Body of pancreas (tissue), 4 donors: ENCODE measurements around the gene AADACL4. TPM values are rescaled to one million over a fixed set of nuclear protein-coding genes. Genes with fewer than 3 reads are reported as not detected.

ENCODE experiments used
- ATAC-seq: fragments of 150-250 bp; one replicate; pipeline ENCODE4 v1.9.1; 2016
- DNase-seq, 4 donors: peaks; one replicate each; pipeline ENCODE4 v3.0.0-alpha.2; 2019
- H3K27ac ChIP-seq, 4 donors: fragments of 200-600 bp; sonication (generic); 1 replicate in 3 of 4; 2 replicates in 1 of 4; pipeline versions ENCODE4 v1.5.1 to v1.6.1; 2016 to 2019; ENCODE audit warnings: mild to moderate bottlenecking in 1 of 4, mixed read lengths in 1 of 4, moderate library complexity in 1 of 4
- H3K27me3 ChIP-seq, 2 donors: fragments of 200-600 bp; sonication (generic); one replicate each; pipeline ENCODE4 v1.6.0; 2016; ENCODE audit warnings: mild to moderate bottlenecking in 1 of 2
- H3K36me3 ChIP-seq, 2 donors: fragments of 200-600 bp; sonication (generic); replicated peaks in 1 of 2; 2 replicates each; pipeline ENCODE4 v1.5.1; 2016; ENCODE audit warnings: low read depth in 2 of 2; ENCODE audit not compliant: insufficient read depth in 1 of 2
- H3K4me1 ChIP-seq: fragments of 200-600 bp; sonication (generic); one replicate; pipeline ENCODE4 v1.6.0; 2016
- H3K4me3 ChIP-seq, 2 donors: fragments of 200-600 bp; sonication (generic); 1 replicate in 1 of 2; 2 replicates in 1 of 2; pipeline ENCODE4 v1.5.1; 2016 to 2019
- H3K9me3 ChIP-seq, 3 donors: fragments of 200-600 bp; sonication (generic); 1 replicate in 2 of 3; 2 replicates in 1 of 3; pipeline ENCODE4 v1.5.1; 2016
- CTCF ChIP-seq, 7 experiments: fragments of 450-650 bp in 4 of 7; fragments of 200-600 bp in 3 of 7; sonication (generic) in 3 of 7; IDR thresholded peaks; one replicate each; pipeline ENCODE4 v1.5.1; 2016 to 2019; ENCODE audit warnings: antibody characterized with exemption in 7 of 7
- POLR2A ChIP-seq, 3 donors: fragments of 450-650 bp; IDR thresholded peaks; one replicate each; pipeline ENCODE4 v1.6.1; 2016; ENCODE audit warnings: antibody characterized with exemption in 3 of 3, mild to moderate bottlenecking in 2 of 3
- WGBS, 2 donors: methylation state at CpG; one replicate each; pipeline ENCODE4 v1.1.5; 2017; 5-methylcytosine and 5-hydroxymethylcytosine counted together
- intact Hi-C: fragments of 100-400 bp; cut with DNase I; formaldehyde crosslinking; loops from one replicate; pipeline ENCODE4 v1.15.1; 2023
- total RNA-seq, 2 donors: library from RNA; depleted of rRNA; stranded (reverse); fragments of >200 nt; gene quantifications; one replicate each; pipeline ENCODE4 v1.1.0, GENCODE V29; 2016

The AADACL4 gene
- not detected for total RNA-seq

- Histone ChIP-seq H3K27me3 (no peaks in the 10 kb centered on the region), H3K4me1 (no peaks in the 10 kb centered on the region), H3K36me3 (no peaks in the 10 kb centered on the region), H3K4me3 (no peak within 1 kb of the TSS), H3K9me3 (peaks cover 0 to 4% (median 0%) of the 10 kb centered on the region in 3 donors), H3K27ac (no peak within 1 kb of the TSS)
- ATAC-seq = no peak
- TF ChIP-seq POLR2A (IDR thresholded peaks at IDR 0.05) = no peak
- TF ChIP-seq CTCF (IDR thresholded peaks at IDR 0.05) = no peak
- no peak for DNase-seq
- 90 to 91% methylated on average over 7 of the region's 7 CpGs for WGBS, 2 donors
- intact Hi-C loops = no loop called here
Measured at GRCh38 chr1:12643785-12644184, at the start of gene AADACL4. Gene AADACL4 (plus strand): TSS chr1:12644085. CDS start chr1:12644547, 462 bp downstream.

- Histone ChIP-seq H3K36me3 (peaks cover 0 to 4% of the 10 kb centered on the region in 2 donors), H3K4me1 (peaks cover 62% of the 10 kb centered on the region), H3K4me3 (no peak overlapping the region), H3K27me3 (no peaks in the 10 kb centered on the region), H3K9me3 (no peaks in the 10 kb centered on the region), H3K27ac (peak overlapping the region in 3 of 4 donors; percentile 63 to 80 (median 68))
- 84 to 94% methylated on average over 6 of the region's 6 CpGs for WGBS, 2 donors
- DNase-seq (no peak), ATAC-seq (no peak)
- intact Hi-C loops = no loop called here
- no peak for TF ChIP-seq CTCF (IDR thresholded peaks at IDR 0.05)
Measured at GRCh38 chr1:12594490-12594889, 49.4 kb upstream of the AADACL4 start.

GRCh38 chr1:12594966-12595756, 48.7 kb upstream of the AADACL4 start:
- Histone ChIP-seq H3K4me1 (peaks cover 68% of the 10 kb centered on the region), H3K4me3 (no peak overlapping the region), H3K36me3 (peaks cover 0 to 4% of the 10 kb centered on the region in 2 donors), H3K27me3 (no peaks in the 10 kb centered on the region), H3K9me3 (no peaks in the 10 kb centered on the region), H3K27ac (peak overlapping the region; percentile 12 to 80 (median 66))
- no peak for TF ChIP-seq CTCF (IDR thresholded peaks at IDR 0.05)
- TF ChIP-seq POLR2A (IDR thresholded peaks at IDR 0.05) = peak in 1 of 3 donors; percentile 9
- WGBS, 2 donors = 43 to 72% methylated on average over 27 to 39 of the region's 47 CpGs
- intact Hi-C loops = no loop called here
- DNase-seq (peak; percentile 31 to 54 (median 48)), ATAC-seq (peak; percentile 32)

GRCh38 chr1:12595757-12596006, 48.2 kb upstream of the AADACL4 start:
- 24 to 52% methylated on average over 14 to 18 of the region's 18 CpGs for WGBS, 2 donors
- Histone ChIP-seq H3K9me3 (no peaks in the 10 kb centered on the region), H3K27me3 (no peaks in the 10 kb centered on the region), H3K27ac (peak overlapping the region; percentile 12 to 80 (median 66)), H3K4me3 (no peak overlapping the region), H3K4me1 (peaks cover 73% of the 10 kb centered on the region), H3K36me3 (peaks cover 0 to 4% of the 10 kb centered on the region in 2 donors)
- ATAC-seq (no peak), DNase-seq (no peak)
- no peak for TF ChIP-seq POLR2A (IDR thresholded peaks at IDR 0.05)
- TF ChIP-seq CTCF (IDR thresholded peaks at IDR 0.05) = no peak
- intact Hi-C loops = no loop called here
